ENCODE measurements around the gene SLC12A8.

The SLC12A8 gene

GRCh38 chr3:125186261-125186787 lies 26.2 kb downstream of the SLC12A8 start:
- DNase-seq, result no peak

- DNase-seq, result peak; percentile 42
These were observed 26.7 kb downstream of the SLC12A8 start for GRCh38 chr3:125185805-125186204.

GRCh38 chr3:125179884-125180240 lies 32.7 kb downstream of the SLC12A8 start:
- DNase-seq, result no peak

- DNase-seq, result no peak
These were observed 33.2 kb downstream of the SLC12A8 start for GRCh38 chr3:125179143-125179883.

GRCh38 chr3:125177746-125178145 lies 34.8 kb downstream of the SLC12A8 start:
- DNase-seq, result no peak

- DNase-seq, result no peak
These were observed 37.1 kb downstream of the SLC12A8 start for GRCh38 chr3:125175295-125176078.

GRCh38 chr3:125172346-125172745 lies 40.2 kb downstream of the SLC12A8 start:
- DNase-seq, result no peak

GRCh38 chr3:125168711-125169393 lies 43.7 kb downstream of the SLC12A8 start:
- DNase-seq, result no peak

GRCh38 chr3:125166599-125167136 lies 45.9 kb downstream of the SLC12A8 start:
- no peak for DNase-seq

- DNase-seq, result no peak
These were observed 46.5 kb downstream of the SLC12A8 start for GRCh38 chr3:125165948-125166553.

GRCh38 chr3:125165189-125165947 lies 47.2 kb downstream of the SLC12A8 start:
- DNase-seq, result peak; percentile 80

GRCh38 chr3:125163739-125164601 lies 48.6 kb downstream of the SLC12A8 start:
- DNase-seq, result peak; percentile 86

GRCh38 chr3:125161607-125162219 lies 50.8 kb downstream of the SLC12A8 start:
- no peak for DNase-seq

GRCh38 chr3:125160606-125161371 lies 51.8 kb downstream of the SLC12A8 start:
- DNase-seq, result no peak

GRCh38 chr3:125157183-125157582 lies 55.4 kb downstream of the SLC12A8 start:
- DNase-seq, result no peak

GRCh38 chr3:125156456-125156855 lies 56.1 kb downstream of the SLC12A8 start:
- DNase-seq, result no peak

- no peak for DNase-seq
These were observed 57.7 kb downstream of the SLC12A8 start for GRCh38 chr3:125154800-125155269.

- DNase-seq, result no peak
These were observed 58.4 kb downstream of the SLC12A8 start for GRCh38 chr3:125154110-125154509.

GRCh38 chr3:125152951-125153350 lies 59.6 kb downstream of the SLC12A8 start:
- no peak for DNase-seq

- no peak for DNase-seq
These were observed 60.6 kb downstream of the SLC12A8 start for GRCh38 chr3:125151916-125152315.
